Endothelial cell of hepatic sinusoid (primary cell): ENCODE data around the gene SLC25A21.

ENCODE experiments used
- in situ Hi-C: cut with HindIII; loops from 2 replicates; pipeline ENCODE4 v1.10.0; 2017; ENCODE audit warnings: low sequenced_read_pairs

SLC25A21 gene

DNA sequence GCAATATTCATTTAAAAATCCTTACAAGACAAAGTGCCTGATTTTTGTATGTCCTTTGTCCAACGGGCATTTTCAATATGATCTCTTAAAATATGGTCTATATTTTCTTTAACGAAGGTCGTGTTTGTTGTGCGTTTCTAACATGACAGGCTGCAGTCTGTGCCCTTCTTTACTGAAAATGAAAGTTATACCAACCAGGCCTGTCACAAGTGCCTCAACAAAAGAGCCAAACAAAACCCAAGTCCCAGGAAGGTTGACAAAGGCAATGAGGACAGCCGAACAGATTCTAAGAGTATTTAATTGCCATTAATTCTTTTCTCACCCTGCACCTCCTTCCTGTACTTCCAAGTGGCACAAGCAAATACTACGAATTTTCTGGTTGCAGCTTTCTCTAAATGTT is 496.8 kb downstream of the SLC25A21 start:
- in situ Hi-C loops: no loop called here

DNA sequence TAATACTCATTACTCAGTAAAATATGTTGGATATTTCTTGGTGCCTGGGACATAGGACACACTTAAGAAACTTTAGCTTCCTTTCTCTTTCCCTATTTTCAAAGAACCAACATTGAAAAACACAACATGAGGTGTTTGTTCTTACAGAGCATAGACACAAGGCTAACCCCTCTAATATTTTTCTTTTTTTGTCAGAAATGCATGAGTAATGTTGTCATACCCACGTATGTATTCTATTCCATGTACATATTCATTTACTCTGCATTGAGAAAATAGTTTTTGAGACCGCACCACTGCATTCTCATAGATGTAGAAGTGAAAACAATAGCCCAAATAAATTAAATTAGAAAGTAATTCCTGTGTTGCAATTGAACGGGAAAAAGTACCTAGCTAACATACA is 497.7 kb downstream of the SLC25A21 start:
- in situ Hi-C loops: loop anchor here (25.0 kb wide), 1 partner anchor 438 kb away; no protein-coding TSS in a partner anchor

DNA sequence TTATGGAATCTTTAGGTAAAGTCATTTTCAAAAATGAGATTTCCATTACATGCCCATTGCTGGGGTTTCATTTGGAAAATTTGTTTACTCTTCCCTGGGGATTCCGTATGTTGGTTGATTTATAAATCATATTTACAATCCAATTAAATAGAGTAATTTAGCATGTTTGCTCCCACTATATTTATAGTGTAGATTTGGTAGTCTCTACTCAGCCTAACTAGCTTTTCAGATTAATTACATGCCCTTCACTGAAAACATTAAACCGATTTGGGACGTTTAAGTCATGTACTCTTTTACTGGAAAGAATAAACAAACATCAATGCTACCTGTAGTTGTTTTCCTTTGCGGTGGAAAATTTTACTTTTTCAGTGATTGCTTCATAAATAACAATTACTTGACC is 500.3 kb downstream of the SLC25A21 start:
- in situ Hi-C loops: loop anchor here (25.0 kb wide), 1 partner anchor 440 kb away; no protein-coding TSS in a partner anchor

DNA sequence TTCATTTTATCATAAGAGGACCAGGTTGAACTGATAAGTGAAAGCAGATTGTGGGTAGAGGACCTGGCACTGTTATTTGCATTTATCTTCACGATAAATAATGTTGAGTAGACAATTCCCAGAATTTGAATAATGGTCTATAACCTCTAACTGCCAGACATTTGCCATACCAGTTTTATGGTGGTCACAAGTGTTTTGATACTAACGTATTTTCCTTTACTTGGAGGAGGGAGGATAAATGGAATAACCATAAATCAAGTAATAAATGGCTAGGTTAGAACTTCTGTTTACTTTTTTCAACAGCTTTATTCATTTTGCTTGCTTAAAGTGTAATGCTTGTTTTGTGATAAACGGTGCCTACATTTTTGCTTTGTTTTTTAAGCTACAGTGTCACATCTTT is 501.3 kb downstream of the SLC25A21 start:
- in situ Hi-C loops: loop anchor here (25.0 kb wide), 1 partner anchor 441 kb away; no protein-coding TSS in a partner anchor

DNA sequence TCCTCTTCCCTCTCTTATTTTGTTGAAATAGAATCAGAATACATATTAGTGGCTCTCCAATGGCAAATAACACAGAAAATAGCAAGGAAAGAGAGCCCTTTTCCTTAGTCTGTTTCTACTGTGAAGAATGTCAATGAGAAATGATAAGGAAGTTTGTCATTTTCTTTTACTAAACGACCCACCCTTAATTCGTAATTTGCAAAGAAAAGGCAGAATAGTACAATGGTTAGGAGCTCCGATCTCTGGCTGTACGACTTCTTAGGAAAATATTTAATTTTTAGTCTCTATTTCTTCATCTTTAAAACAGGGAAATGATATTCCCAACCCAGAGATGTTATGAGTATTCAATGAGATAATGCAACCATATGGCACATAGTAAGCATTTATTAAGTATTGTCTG is 504.7 kb downstream of the SLC25A21 start:
- in situ Hi-C loops: loop anchor here (25.0 kb wide), 1 partner anchor 445 kb away; no protein-coding TSS in a partner anchor

DNA sequence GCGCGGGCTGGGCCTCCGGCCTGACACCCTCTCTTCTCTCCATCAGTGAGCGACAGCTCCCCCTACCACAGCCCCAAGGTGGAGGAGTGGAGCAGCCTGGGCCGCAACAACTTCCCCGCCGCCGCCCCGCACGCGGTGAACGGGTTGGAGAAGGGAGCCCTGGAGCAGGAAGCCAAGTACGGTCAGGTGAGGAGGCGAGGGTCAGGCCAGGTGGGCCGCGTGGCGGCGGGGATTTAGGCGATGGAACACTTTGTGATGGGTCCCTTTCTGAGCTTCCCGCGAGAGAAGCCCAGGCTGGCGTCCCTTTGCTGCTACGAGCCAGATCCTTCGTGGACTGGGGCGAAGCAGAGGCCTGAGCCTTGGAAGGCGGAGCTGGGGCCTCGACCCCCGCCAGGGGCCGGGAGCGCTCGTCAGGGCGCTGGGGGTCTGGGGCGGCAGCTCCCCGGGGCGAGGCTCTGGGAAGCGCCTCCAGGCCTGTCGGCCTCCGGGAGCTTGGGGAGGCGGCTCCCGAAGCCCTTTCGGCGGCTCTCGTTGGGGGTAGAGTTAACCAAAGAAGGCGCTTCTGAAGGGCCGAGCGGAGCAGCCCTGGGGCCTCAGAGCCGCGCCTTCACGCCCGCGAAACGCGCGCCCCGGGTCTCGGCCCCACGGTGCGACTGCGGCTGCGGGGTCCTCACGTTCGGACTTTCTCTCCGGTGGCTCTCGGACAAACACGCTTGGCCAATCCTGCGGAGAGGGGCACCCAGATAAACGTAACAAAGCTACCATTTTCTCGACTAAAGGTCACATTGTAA is 505.8 kb downstream of the SLC25A21 start:
- in situ Hi-C loops: loop anchor here (25.0 kb wide), 1 partner anchor 446 kb away; no protein-coding TSS in a partner anchor

DNA sequence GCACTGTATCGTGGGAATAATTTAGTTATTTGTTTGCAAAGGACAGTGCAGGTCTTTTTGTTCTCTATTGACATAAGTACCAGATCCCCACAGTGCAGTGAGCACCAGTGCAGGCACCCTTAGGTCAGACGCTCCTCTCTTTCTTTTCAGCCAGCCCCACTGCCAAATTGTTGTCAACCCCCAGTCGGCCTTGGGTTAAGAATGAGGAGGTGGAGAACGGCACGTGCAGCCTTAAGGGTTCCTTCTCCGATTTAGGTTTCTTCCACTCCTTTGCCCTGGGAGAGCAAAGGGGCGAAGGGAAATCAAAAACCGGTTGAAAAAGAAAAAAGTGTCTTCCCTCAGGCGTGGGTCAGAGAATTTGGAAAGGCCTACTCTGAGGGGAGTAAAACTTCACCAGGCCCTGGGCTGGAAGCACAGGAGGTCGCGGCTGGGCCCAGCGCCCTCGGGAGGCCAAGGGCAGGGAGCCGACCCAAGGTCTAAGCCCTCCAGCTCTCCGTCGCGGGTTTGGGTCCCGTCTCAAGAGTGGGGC is 506.5 kb downstream of the SLC25A21 start:
- in situ Hi-C loops: loop anchor here (25.0 kb wide), 1 partner anchor 446 kb away; no protein-coding TSS in a partner anchor

DNA sequence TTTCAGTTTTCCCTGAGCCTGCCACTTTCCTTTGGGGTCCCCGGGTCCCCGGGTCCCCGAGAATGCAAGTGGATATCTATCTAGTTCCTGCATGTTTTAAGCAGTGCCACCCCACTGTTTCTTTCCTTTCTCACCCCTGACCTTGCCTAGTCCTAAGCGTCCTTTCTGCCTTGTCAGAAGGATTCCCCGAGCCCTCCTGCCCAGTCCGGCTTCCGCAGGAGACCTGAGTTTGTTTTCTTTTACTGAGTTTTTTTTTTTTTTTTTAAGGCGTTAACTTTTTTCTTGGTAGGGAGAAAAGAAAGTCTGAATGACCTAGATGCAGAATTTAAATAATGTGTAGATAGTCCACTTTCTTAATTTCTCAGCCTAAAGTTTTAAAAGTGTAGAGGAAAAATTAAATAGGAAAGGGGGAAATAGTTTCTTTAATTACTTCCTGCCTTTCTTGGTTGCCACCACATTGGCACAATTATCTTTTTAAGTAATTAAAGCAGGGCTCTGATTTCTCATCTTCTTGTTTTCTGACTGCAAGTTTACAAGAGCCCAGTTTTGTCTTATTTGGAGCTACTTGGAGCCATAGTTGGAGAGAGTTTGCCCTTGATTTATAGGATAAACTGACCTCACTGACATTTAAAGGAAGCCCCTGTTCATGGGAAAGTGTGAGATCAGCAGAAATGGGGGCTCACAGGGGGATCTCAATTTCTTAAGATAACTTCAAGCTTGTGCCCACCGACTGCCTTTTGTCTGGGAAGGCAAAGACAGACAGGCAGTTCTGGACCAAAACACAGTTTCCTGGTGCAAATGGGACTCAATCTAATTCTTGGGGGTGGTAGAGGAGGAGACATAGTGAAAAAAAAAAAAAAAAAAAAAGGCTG is 507.8 kb downstream of the SLC25A21 start:
- in situ Hi-C loops: loop anchor here (25.0 kb wide), 1 partner anchor 448 kb away; no protein-coding TSS in a partner anchor

DNA sequence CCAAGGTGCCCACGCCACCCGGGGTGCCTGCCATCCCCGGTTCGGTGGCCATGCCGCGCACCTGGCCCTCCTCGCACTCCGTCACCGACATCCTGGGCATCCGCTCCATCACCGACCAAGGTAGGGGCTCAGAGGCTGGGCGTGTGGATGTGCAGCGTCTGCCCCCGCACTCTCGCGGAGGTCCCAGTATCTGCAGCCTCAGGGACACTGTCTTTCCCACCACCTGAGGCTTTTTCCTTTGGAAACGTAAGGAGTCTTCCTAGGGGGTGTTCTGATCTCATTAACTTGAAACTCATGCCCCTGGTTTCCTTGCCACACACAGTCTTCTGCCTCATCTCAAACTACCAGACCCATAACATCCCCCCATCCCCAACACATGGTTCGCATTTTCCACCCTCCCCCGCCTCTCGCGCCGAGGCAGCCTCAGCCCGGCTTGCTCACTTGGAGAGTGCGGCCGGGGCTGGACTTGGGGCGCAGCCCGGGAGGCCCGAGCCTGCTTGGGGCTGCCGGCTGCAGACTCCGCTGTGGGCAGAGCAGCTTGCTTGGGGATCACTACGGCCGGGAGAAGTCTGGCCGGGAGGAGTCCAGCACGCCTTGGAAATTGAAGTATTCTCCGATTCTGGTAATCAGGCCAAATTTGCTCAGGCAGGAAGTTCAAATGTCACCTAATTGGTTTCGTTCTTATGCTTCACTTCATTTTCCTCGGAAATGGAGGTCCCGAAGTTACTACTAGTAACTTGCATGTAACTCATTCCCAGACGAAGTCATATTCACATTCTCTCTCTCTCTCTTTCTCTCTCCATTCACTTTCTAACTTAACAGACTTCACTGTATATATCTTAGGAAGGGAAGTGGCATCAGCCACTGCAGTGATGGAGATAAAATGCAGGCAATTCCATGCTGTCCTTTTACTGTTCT is 508.7 kb downstream of the SLC25A21 start:
- in situ Hi-C loops: loop anchor here (25.0 kb wide), 1 partner anchor 449 kb away; no protein-coding TSS in a partner anchor

DNA sequence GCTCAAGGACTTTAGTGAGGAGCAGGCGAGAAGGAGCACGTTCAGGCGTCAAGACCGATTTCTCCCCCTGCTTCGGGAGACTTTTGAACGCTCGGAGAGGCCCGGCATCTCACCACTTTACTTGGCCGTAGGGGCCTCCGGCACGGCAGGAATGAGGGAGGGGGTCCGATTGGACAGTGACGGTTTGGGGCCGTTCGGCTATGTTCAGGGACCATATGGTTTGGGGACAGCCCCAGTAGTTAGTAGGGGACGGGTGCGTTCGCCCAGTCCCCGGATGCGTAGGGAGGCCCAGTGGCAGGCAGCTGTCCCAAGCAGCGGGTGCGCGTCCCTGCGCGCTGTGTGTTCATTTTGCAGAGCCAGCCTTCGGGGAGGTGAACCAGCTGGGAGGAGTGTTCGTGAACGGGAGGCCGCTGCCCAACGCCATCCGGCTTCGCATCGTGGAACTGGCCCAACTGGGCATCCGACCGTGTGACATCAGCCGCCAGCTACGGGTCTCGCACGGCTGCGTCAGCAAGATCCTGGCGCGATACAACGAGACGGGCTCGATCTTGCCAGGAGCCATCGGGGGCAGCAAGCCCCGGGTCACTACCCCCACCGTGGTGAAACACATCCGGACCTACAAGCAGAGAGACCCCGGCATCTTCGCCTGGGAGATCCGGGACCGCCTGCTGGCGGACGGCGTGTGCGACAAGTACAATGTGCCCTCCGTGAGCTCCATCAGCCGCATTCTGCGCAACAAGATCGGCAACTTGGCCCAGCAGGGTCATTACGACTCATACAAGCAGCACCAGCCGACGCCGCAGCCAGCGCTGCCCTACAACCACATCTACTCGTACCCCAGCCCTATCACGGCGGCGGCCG is 509.6 kb downstream of the SLC25A21 start:
- in situ Hi-C loops: loop anchor here (25.0 kb wide), 1 partner anchor 450 kb away; no protein-coding TSS in a partner anchor

DNA sequence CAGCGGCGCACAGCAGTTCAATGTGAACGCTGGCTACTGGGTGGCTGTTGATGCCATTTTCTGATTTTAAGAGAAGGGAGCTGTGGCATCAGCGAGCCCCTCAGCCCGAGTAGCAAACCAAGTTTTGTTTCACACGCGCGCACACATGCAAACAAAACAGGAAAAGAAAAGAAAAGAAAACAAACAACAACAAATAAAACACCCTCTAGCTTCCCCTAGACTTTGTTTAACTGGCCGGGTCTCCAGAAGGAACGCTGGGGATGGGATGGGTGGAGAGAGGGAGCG is 510.2 kb downstream of the SLC25A21 start:
- in situ Hi-C loops: loop anchor here (25.0 kb wide), 1 partner anchor 450 kb away; no protein-coding TSS in a partner anchor

DNA sequence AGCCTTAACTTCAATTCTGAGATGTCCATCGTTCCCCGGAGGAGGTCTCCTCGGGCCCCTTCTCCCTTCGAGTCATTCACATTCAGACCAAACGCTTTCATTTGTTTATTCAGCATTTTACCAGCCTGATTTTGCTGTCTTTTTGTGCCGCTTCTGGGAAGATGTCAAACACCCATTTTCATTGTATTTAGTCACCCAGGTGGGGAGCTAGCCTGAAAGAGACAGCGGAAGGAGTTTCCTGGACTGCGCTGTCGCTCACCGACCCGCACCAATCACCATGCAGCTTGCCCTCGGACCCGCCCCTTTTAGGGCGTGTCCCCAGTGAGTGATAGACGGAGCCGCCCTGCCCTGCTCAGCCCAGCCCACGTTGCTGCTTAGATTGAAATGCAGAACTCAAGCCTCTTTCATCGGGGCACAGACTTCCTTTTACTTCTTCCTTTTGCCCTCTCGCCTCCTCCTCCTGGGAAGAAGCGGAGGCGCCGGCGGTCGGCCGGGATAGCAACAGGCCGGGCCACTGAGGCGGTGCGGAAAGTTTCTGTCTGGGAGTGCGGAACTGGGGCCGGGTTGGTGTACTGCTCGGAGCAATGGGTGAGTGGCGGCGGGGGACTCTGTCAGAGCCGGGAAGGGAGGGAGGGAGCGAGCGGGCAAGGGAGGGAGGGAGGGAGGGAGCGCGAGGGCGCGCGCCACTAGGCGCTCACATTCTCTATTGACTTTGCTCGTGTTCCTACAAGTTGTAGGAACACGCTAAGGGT is 510.7 kb downstream of the SLC25A21 start, which contains the start of gene PAX9:
Gene PAX9, plus strand, starts transcription at position 355 of the 752 bp plus-strand sequence. Its CDS starts 230 bp downstream, at position 585.
- in situ Hi-C loops: loop anchor here (25.0 kb wide), 1 partner anchor 451 kb away; no protein-coding TSS in a partner anchor

DNA sequence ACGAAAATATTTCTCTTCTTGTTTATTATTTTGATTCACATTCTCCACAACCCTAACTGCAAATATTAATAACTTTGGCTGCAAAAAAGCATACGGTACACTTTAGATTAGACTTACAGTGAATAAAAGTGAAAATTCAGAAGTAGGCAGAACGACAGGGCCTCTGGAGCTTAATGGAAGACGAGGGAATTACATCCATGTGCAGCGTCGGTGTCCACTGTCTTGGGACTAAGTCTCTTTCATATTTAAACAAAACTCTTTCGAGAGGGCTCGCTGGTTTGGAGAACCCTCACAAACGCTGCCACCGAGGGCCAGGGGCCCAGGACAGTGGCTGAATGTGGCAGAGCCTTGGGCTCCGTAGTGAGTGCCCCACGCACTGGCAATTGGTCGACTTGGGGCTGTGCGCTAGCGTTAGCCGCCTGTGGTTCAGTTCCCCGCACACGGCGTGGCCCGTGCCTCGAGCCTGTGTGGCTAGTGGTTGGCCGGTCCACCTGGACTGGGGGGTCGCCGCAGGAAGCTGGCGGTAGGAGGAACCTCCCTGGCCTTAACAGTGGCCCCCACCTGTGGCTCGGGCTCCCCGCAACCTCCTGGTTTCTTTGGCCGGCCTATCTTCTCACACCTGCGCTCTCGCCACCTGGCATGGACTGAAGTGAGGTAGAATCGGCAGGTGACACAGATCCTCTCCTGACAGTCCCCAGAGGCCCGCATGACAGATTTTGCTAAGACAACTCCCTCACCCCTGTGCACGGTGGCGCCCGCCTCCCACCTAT is 511.5 kb downstream of the SLC25A21 start:
- in situ Hi-C loops: loop anchor here (25.0 kb wide), 1 partner anchor 451 kb away; no protein-coding TSS in a partner anchor

DNA sequence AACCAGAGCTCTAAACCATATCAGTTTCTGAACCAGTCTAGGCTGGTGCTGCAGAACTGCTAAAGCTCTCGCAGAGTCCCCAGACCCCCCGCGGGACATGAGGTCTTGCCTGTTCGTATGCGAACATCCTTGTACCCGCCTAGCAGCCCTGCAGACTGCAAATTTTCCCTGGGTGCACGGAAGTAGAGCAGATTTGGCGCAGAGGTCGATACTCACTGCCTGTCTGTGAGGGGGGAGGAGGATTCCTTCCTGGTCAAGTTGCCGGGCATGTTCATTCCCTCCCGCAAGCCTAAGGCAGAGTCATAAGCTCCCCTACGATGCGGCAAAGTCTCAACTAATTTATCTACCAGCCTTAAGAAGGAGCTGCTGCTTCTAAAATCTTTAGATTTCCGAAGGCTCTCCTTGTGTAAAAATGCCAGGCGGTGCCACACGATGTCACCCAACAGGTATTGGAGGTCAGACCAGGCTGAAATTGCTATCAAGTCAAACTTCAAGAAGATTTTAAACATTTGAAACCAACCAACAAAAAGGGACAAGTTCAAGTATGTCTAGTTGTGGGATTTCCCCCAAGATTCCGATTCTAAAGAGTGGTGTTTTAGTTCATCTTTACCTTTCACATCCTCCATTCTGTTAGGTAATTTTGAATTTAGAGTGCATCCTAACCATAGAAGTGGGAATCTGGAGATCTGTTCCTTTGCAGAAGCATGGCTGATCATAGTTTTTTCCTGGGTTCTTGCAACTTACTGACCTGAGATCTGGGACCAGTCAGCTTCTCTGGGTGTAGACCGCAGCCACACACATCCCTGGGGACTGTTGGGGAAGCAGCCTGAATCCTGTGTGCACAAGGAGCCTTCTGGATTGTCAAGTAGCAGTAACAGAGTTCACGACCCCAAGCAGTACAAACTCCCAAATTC is 512.3 kb downstream of the SLC25A21 start:
- in situ Hi-C loops: loop anchor here (25.0 kb wide), 1 partner anchor 452 kb away; no protein-coding TSS in a partner anchor

DNA sequence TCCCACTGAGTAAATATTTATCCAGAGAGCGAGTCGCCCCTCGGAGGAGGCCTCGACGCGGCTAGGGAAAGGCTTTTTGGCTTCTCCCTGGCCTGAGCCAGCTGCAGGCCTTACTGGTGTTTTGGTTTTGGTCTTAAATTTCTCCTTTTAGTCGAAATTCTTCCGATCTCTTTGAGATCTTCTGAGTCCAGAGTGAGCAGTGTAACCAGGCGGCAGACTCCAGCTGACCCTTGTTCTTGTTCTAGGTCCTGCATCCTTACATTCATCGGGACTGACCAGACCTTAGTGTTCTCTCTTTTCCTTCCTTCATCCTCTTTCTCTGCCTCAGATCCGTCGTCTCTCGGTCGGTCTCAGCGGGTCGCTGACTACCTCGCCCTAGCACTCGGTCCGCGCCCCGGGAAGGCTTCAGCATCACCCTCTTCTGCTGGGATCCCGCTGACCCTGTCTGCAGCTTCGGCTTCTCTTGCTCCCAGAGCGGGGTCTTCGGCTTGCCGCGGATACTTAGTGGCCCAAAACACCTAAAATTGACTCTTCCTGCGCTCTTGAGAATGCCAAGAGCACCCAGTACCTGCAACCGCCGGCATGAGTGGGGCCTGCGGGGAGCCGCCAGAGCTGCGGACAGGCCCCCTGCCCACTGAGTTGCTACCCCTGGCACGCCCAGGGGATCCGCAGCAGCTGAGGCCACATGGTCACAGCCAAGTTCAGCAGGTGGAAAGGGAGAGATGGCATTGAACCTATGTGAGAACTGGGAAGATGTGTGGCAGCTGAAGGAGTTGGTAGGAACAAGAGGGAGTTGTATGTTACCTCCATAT is 513.2 kb downstream of the SLC25A21 start:
- in situ Hi-C loops: loop anchor here (25.0 kb wide), 1 partner anchor 453 kb away; no protein-coding TSS in a partner anchor
